Peyer's patch (tissue), 4 donors: Measurements from ENCODE around the gene CHRNA1. TPM values are rescaled to one million over a fixed set of nuclear protein-coding genes. Genes with fewer than 3 reads are reported as not detected.

Source experiments
- DNase-seq, 3 donors: peaks; one replicate each; pipeline ENCODE4 v3.0.0-alpha.2; 2017 to 2019
- H3K27ac ChIP-seq, 4 donors: fragments of 200-600 bp; sonication (generic); one replicate each; pipeline ENCODE4 v1.5.1; 2016 to 2019
- H3K27me3 ChIP-seq, 2 donors: fragments of 200-600 bp; sonication (generic); one replicate each; pipeline ENCODE4 v1.5.1; 2019
- H3K36me3 ChIP-seq, 3 donors: fragments of 200-600 bp; sonication (generic); one replicate each; pipeline ENCODE4 v1.5.1; 2016 to 2019
- H3K4me1 ChIP-seq, 4 donors: fragments of 200-600 bp; sonication (generic); one replicate each; pipeline ENCODE4 v1.5.1; 2016 to 2019
- H3K4me3 ChIP-seq, 4 donors: fragments of 200-600 bp; sonication (generic); 1 replicate in 3 of 4; 2 replicates in 1 of 4; pipeline ENCODE4 v1.5.1; 2016 to 2019; ENCODE audit warnings: mild to moderate bottlenecking in 1 of 4
- H3K9me3 ChIP-seq, 4 donors: fragments of 200-600 bp; sonication (generic); one replicate each; pipeline ENCODE4 v1.5.1; 2016 to 2019; ENCODE audit warnings: mild to moderate bottlenecking in 1 of 4
- CTCF ChIP-seq, 6 experiments: fragments of 450-650 bp in 4 of 6; fragments of 200-600 bp in 2 of 6; sonication (generic) in 1 of 6; IDR thresholded peaks; one replicate each; pipeline ENCODE4 v1.5.1; 2017 to 2019; ENCODE audit warnings: antibody characterized with exemption in 6 of 6, mild to moderate bottlenecking in 3 of 6, moderate library complexity in 1 of 6
- POLR2A ChIP-seq, 2 donors: fragments of 450-650 bp; IDR thresholded peaks; one replicate each; pipeline ENCODE4 v1.5.1; 2017; ENCODE audit warnings: antibody characterized with exemption in 2 of 2, mild to moderate bottlenecking in 2 of 2, moderate library complexity in 2 of 2
- total RNA-seq, 4 donors: library from RNA; depleted of rRNA; stranded (reverse); fragments of >200 nt; gene quantifications; one replicate each; pipeline ENCODE4 v1.1.0, GENCODE V29; 2016

Gene CHRNA1
- total RNA-seq, 4 donors from 2014 or later, result not detected

GRCh38 chr2:174738841-174739240, 25.4 kb downstream of the CHRNA1 start:
- DNase-seq, result no peak
- Histone ChIP-seq H3K4me1 (no peaks in the 10 kb centered on the region), H3K27ac (no peak overlapping the region), H3K9me3 (no peaks in the 10 kb centered on the region), H3K36me3 (no peaks in the 10 kb centered on the region), H3K27me3 (no peaks in the 10 kb centered on the region), H3K4me3 (no peak overlapping the region)
- TF ChIP-seq POLR2A (IDR thresholded peaks at IDR 0.05), result no peak
- no peak for TF ChIP-seq CTCF (IDR thresholded peaks at IDR 0.05)

- Histone ChIP-seq H3K27ac (no peak overlapping the region), H3K9me3 (no peaks in the 10 kb centered on the region), H3K4me3 (no peak overlapping the region), H3K27me3 (peaks cover 0 to 13% of the 10 kb centered on the region in 2 donors), H3K36me3 (no peaks in the 10 kb centered on the region), H3K4me1 (peaks cover 0 to 12% (median 0%) of the 10 kb centered on the region in 4 donors)
- DNase-seq, result no peak
- TF ChIP-seq CTCF (IDR thresholded peaks at IDR 0.05), result no peak
- no peak for TF ChIP-seq POLR2A (IDR thresholded peaks at IDR 0.05)
Observed at GRCh38 chr2:174731546-174731945, 32.7 kb downstream of the CHRNA1 start.

- peaks cover 0 to 13% of the 10 kb centered on the region in 2 donors for H3K27me3 ChIP-seq
- H3K27ac ChIP-seq, result no peak overlapping the region
- no peaks in the 10 kb centered on the region for H3K36me3 ChIP-seq
- no peak for DNase-seq
- H3K4me1 ChIP-seq, result peaks cover 0 to 12% (median 0%) of the 10 kb centered on the region in 4 donors
- TF ChIP-seq POLR2A (IDR thresholded peaks at IDR 0.05) (no peak), CTCF (IDR thresholded peaks at IDR 0.05) (no peak)
- no peak overlapping the region for H3K4me3 ChIP-seq
- H3K9me3 ChIP-seq, result no peaks in the 10 kb centered on the region
Observed at GRCh38 chr2:174730698-174731018, 33.6 kb downstream of the CHRNA1 start.

- no peak for TF ChIP-seq CTCF (IDR thresholded peaks at IDR 0.05)
- TF ChIP-seq POLR2A (IDR thresholded peaks at IDR 0.05), result no peak
- no peaks in the 10 kb centered on the region for H3K9me3 ChIP-seq
- H3K36me3 ChIP-seq, result no peaks in the 10 kb centered on the region
- H3K27ac ChIP-seq, result no peak overlapping the region
- peak overlapping the region; percentile 22 to 46 (median 41) for H3K4me3 ChIP-seq
- DNase-seq, result no peak
- H3K27me3 ChIP-seq, result peaks cover 0 to 13% of the 10 kb centered on the region in 2 donors
- H3K4me1 ChIP-seq, result peaks cover 0 to 12% (median 0%) of the 10 kb centered on the region in 4 donors
Observed at GRCh38 chr2:174729797-174730697, 34.2 kb downstream of the CHRNA1 start.

GRCh38 chr2:174728096-174728495, 36.2 kb downstream of the CHRNA1 start:
- TF ChIP-seq POLR2A (IDR thresholded peaks at IDR 0.05), result no peak
- TF ChIP-seq CTCF (IDR thresholded peaks at IDR 0.05), result no peak
- H3K27me3 ChIP-seq, result peaks cover 0 to 13% of the 10 kb centered on the region in 2 donors

More at GRCh38 chr2:174728096-174728495, 36.2 kb downstream of the CHRNA1 start:
- H3K4me3 ChIP-seq, result no peak overlapping the region
- H3K9me3 ChIP-seq, result no peaks in the 10 kb centered on the region
- peaks cover 0 to 12% (median 0%) of the 10 kb centered on the region in 4 donors for H3K4me1 ChIP-seq
- DNase-seq, result no peak
- no peaks in the 10 kb centered on the region for H3K36me3 ChIP-seq
- no peak overlapping the region for H3K27ac ChIP-seq
